H54 (cell line): ENCODE data around the gene PACSIN2.
"Not testable (repeated sequence)": the region's sequence is repeated elsewhere in the genome, so short reads cannot be mapped to it uniquely, and the experiment has no call there.

Experiments used
- DNase-seq: peaks from one replicate; pipeline ENCODE4 v3.0.0; 2011; ENCODE audit warnings: low spot score, mixed read lengths; ENCODE audit not compliant: insufficient read length
- FAIRE-seq: peaks from 3 replicates; lab custom pipeline; 2011; peaks lifted over from hg19 to GRCh38; lab: Jason Lieb, UNC
- POLR2A ChIP-seq: IDR thresholded peaks from 2 replicates; pipeline ENCODE4 v1.6.1; 2011; ENCODE audit warnings: low read depth, mild to moderate bottlenecking, low read length

PACSIN2 gene

GRCh38 chr22:42920101-42920820 is 94.7 kb downstream of the PACSIN2 start:
- FAIRE-seq (no peak), DNase-seq (peak; percentile 43)
- TF ChIP-seq POLR2A: no peak

- FAIRE-seq (no peak), DNase-seq (no peak)
- no peak for TF ChIP-seq POLR2A
Measured at GRCh38 chr22:42919199-42919598, 95.8 kb downstream of the PACSIN2 start.

- no peak for TF ChIP-seq POLR2A
- DNase-seq (no peak), FAIRE-seq (no peak)
Measured at GRCh38 chr22:42918500-42918899, 96.4 kb downstream of the PACSIN2 start.

- not testable (repeated sequence) for DNase-seq, FAIRE-seq
Measured at GRCh38 chr22:42917358-42917757, 97.6 kb downstream of the PACSIN2 start.

GRCh38 chr22:42915980-42916765 is 98.8 kb downstream of the PACSIN2 start:
- DNase-seq (no peak), FAIRE-seq (no peak)

GRCh38 chr22:42914511-42915076 is 100.4 kb downstream of the PACSIN2 start:
- no peak for TF ChIP-seq POLR2A
- no peak for FAIRE-seq
- no peak for DNase-seq

More at GRCh38 chr22:42915980-42916765, 98.8 kb downstream of the PACSIN2 start:
- no peak for TF ChIP-seq POLR2A

GRCh38 chr22:42913874-42914510 is 101.0 kb downstream of the PACSIN2 start:
- DNase-seq (no peak), FAIRE-seq (no peak)
- TF ChIP-seq POLR2A: no peak

GRCh38 chr22:42912059-42912458 is 102.9 kb downstream of the PACSIN2 start:
- DNase-seq (no peak), FAIRE-seq (no peak)
- TF ChIP-seq POLR2A: no peak

- no peak for TF ChIP-seq POLR2A
- no peak for FAIRE-seq
- no peak for DNase-seq
Measured at GRCh38 chr22:42910221-42910942, 104.6 kb downstream of the PACSIN2 start.

GRCh38 chr22:42909363-42910058 is 105.4 kb downstream of the PACSIN2 start:
- FAIRE-seq (no peak), DNase-seq (no peak)
- no peak for TF ChIP-seq POLR2A

- DNase-seq (no peak), FAIRE-seq (no peak)
- no peak for TF ChIP-seq POLR2A
Measured at GRCh38 chr22:42908374-42908746, 106.6 kb downstream of the PACSIN2 start.

GRCh38 chr22:42907404-42908373 is 107.3 kb downstream of the PACSIN2 start:
- no peak for FAIRE-seq
- no peak for DNase-seq

More at GRCh38 chr22:42907404-42908373, 107.3 kb downstream of the PACSIN2 start:
- TF ChIP-seq POLR2A: no peak
